CMK (cell line): ENCODE measurements around the gene SEC14L1.

Source experiments
- DNase-seq: peaks from one replicate; pipeline ENCODE4 v3.0.0-alpha.2; 2010; ENCODE audit warnings: low read depth

SEC14L1 gene

DNA sequence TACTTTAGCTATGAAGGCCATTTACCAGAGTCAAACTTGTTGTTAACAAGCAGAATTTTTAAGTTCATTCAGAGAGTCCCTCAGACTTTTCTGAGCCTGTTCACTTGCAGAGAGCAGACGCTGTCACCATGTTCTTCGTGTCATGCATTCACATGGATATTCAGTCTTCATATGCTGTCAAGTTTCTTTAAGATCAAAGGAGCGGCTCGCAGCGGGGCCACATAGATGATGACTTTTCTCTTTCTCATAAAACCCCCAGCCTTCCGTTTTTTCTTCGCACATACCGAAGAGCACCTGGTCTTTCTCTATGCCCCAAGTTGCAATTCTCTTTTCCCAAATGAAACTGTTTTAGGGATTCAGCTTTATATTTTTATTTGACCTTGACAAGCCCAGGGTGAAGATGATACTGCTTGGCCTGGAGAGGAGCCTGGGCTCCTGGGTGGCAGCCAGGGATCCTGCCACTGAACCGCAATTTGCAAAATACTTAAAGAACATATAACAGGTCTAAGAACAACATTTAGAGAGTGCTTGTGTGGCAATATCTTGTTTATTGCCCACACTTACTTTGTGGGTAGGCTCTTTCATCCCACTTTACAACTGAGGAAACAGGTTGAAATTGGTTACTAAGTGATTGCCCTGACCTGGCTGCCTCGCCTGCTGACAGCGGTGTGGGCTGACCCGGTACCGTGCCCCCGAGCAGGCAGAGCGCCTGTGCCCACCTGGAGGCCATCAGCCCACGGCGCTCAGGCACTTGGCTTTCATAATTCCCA lies 22.9 kb downstream of the SEC14L1 start:
- DNase-seq = no peak

DNA sequence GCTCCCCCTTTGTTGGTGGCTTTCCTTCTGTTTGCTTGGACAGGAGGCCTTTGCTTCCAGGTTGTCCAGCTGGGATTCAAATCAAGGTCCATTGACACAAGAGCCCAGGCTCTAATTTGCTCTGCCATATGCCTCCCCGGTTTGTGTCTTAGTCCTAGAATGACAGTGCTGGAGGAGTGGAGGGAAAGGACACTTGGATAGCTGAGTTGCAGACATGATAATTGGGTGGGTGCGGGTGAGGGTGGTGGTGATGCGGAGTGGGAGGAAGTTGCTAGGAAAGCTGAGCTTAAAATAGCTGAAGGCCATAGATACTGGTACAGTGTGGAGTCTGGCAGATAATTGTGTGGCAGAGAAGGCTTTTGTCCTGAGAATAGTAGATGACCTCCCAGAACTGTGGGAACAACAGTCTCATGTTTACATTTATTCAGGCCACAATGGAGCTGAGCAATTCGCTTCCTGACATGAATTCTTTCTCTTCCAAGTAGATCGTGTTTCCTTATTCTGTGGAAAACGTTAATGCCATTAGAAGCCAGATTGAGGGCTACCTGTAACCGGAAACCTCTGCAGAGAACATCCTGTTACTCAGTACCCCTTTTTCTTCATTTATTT lies 23.8 kb downstream of the SEC14L1 start:
- no peak for DNase-seq

GRCh38 chr17:77165577-77165976 lies 24.8 kb downstream of the SEC14L1 start:
- DNase-seq = no peak

DNA sequence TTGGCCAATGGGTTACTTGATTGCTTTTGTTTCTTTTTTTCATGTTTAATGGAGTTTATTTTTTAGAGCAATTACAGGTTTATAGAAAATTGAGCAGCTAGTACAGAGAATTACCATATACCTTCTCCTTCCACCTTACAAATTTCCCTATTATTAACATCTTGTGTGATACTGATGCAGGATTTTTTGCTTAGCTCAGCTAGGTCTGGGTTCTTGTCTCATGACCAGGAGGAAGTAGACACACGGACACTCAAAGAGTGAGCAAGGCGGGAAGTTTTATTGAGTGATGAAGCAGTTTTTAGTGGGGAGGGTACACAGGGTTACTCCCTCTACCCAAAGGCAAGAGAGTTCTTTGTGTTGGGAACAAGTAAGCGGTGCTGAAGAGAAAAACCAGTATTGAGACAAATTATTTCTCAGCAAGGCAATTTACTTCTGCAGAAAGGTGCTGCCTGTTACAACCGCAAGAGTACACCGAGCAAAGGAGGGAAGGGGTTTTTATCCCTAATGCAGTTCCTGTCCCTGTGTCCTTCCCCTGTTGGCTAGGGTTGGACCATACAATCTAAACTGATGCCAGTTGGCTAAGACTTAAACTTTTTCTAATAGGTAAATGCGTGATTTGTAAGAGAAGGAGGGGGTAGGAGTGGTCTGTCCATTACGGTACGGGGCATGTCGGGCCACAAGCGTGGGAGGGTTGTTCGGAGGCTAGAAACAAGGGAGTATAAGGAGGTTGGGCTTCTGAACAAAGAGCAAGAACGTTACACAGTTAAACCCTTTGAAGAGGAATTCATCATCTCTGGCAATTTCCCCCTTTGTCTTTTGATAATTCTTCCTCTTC lies 26.9 kb downstream of the SEC14L1 start:
- DNase-seq = no peak

DNA sequence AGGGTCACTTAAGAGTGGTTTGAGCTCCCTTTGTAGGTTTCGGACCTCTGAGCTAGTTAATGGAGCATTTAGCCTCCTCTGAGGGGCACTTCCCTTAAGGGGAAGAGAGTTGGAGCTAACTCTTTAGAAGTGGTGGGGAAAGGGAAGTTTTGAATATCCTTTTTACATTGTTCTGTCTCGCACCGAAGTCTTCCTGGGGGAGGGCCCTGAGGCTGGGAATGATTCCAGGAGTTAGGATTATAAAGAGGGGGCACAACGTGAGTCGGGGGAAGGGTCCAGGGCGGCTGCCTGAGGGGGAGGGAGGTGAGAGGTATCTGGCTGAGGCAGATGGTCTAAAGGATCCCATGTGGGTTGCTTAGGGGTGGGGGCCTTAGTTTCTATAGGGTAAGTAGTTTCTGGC lies 32.3 kb downstream of the SEC14L1 start:
- DNase-seq = no peak

DNA sequence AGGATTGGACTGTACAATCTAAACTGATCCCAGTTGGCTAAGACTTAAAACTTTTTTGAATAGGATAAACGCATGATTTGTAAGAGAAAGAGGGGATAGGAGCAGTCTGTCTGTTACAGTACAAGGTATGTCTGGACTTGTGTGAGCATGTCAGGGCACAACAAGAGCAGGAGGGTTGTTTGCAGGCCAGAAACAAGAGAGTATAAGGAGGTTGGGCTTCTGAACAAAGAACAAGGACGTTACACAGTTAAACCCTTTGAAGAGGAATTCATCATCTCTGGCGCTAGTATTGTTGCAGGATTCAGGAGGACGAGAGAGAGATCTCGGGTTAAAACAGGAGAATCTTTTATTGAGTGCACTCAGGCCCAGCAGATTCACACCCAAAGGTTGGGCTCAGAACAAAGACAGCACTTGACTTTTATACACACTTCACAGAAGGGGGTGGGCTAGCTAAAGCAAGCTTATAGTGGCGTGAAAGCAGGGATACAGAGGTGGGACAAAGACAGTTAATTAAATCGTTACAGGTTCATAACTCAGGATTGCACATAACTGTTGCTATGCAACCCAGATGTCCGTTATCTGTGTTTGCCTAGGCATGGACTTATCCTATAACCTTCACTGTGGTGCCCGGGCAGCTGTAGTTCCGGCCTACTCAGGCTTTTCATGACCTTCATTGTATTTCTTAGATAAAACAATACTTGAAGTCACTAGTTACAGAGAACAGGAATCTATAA lies 34.3 kb downstream of the SEC14L1 start:
- DNase-seq = no peak

DNA sequence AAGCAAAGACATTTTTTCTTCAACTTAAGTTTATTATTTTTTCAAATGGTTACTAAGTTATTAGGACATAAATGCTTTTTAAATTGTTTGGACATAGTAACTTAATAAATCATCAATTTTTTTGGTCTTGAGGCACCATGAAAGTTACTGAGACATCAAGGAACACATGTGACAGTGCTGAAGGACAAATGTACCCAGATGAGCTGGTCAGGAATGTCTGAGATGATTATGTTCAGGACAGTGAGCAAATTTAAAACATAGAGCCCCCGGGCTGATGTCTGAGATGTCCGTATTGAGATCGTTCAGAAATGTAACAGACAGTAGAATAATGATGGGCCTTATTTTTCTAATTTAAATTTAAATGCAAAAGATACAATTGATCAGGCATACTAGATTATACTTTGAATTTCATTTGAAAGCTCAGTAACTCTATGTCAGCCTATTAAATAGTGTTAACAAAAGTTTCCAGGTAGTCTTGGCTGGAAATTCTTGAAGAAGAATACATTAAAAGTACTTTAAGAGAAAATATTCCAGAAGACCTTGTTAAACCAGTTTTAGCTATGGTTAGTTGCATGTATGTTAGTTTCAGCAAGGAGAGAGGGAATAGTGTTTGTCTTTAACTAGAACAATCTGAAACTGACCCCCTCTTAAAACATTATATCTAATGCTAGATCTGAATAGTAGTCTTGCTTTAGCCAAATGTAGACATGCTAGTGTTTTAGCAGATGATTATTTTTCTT lies 36.4 kb downstream of the SEC14L1 start:
- no peak for DNase-seq

GRCh38 chr17:77178050-77178449 lies 37.3 kb downstream of the SEC14L1 start:
- DNase-seq = no peak

- no peak for DNase-seq
Measured at GRCh38 chr17:77178563-77178962, 37.8 kb downstream of the SEC14L1 start.

DNA sequence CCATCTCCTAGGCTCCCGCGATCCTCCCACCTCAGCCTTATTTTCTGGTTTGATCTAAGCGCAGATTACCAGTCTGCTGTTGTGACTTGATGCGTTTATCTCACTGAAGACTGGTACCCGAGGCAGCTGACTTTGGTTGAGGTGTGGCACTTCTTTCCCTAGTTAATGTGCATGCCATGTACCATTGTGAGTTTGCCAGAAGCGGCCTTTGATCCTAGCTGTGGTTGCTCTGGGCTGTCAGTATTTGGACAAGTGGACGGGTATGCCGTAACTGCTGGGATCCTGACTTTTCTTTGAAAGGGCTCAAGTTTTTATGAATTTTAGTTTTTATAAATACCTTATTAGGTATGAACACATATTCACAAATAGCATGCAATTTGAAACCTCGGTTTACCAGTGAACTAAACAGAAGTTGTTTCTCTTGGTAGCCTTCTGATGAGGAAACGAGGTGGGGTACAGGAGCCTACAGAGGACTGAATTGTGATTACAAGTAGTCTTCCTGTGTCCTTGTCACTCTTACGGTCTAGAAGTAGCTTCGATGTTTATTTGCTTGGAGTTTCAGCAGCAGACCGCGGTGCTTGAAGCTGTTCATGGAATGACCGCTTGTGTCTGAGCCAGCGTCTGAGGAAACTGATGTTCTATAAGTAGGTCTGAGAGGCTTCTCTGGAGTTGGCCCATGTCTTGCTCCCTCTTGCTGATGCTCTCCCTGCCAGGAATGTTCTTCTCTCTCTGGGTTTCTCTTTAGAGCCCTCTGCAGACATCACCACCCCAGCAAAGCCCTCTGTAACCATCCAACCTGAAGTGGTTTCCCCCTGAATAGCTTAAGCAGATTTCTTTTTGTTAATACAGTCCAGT lies 40.0 kb downstream of the SEC14L1 start:
- no peak for DNase-seq

- DNase-seq = no peak
Measured at GRCh38 chr17:77182205-77183172, 41.7 kb downstream of the SEC14L1 start.

DNA sequence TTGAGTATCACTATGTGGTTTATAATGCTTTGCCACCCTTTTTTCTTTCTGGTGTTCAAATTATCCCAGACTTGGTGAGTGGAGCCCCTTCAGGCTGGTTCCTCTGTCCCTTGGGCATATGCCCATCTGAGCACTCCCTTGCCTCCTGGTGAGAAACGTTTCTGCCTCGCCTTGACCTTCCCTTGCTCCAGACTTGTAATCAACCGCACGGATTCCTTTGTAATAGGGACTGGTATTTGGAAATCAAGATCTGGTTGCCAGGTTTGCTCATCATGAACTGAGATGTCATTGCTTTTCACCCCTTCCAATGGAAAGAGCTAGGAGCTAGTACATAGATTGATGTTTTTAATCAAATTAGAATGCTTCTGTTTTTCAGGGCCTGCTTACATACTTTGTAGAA lies 43.7 kb downstream of the SEC14L1 start:
- no peak for DNase-seq

DNA sequence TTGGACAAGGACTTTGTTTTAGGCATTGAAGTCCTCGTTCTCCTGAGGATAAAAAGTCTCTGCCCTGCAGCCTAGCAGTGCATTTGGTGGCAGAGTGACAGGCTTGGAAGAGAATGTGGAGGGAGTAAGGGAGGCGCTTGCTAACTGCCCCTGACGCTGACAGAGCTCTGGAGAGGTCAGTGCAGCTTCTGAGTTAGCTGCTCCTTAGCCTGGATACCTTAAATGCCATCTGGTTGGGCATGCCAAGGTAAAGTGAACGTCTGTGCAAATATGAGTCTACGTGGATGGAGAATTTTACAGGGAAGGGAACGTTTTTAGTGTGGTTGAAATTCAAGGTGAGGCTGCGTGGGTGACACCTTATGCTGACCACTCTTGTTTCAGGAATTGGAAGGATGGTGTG lies 44.4 kb downstream of the SEC14L1 start:
- no peak for DNase-seq

GRCh38 chr17:77186141-77186604 lies 45.4 kb downstream of the SEC14L1 start:
- no peak for DNase-seq

GRCh38 chr17:77188084-77189066 lies 47.6 kb downstream of the SEC14L1 start:
- no peak for DNase-seq

GRCh38 chr17:77189148-77189547 lies 48.4 kb downstream of the SEC14L1 start:
- DNase-seq = no peak

DNA sequence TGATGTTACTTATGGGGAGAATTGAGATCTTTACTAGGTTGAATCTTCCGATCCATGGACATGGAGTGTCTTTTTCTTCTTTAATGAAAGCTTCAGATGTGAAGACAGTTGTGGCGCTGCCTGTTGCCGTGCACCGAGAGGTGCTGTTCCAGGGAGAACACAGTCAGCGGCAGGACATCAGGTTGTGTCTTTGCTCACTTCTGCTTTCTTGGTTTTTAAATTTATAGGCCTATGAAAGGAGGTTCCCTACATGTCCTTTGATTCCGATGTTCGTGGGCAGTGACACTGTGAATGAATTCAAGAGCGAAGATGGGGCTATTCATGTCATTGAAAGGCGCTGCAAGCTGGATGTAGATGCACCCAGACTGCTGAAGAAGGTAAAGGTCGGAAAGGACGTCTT lies 49.8 kb downstream of the SEC14L1 start:
- DNase-seq = no peak

DNA sequence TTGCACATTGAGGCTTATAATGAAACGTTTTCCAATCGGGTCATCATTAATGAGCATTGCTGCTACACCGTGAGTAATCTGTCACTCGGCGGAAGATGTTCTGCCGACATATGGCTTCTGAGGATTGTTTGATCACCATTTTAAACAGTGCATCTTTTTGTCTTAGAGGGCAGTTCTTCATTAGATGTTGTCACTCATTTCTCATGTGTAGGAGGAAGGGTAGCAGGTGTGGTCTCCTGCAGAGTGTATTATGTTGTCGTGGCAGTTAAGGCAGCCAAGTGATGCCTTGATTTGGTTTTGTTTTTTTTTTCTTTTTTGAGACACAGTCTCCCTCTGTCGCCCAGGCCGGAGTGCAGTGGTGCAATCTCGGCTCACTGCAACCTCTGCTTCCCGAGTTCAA lies 50.5 kb downstream of the SEC14L1 start:
- DNase-seq = no peak
